SU-DHL-6 (cell line): ENCODE measurements around the gene ZNF579.

Experiments
- EZH2phosphoT487 ChIP-seq: fragments of 200-600 bp; sonication (generic), shearing (Covaris generic); conservative IDR thresholded peaks from 2 replicates; pipeline ENCODE4 v1.6.1; 2018; ENCODE audit warnings: mild to moderate bottlenecking, antibody characterized with exemption, low read length, moderate library complexity, mixed read lengths
- TF ChIP-seq, protein P1 (sequence below): fragments of 200-600 bp; sonication (generic); IDR thresholded peaks from one replicate; pipeline ENCODE4 v1.5.1; 2017; ENCODE audit warnings: antibody characterized with exemption, mild to moderate bottlenecking, low read length, moderate library complexity; ENCODE audit not compliant: insufficient read depth, poor library complexity, severe bottlenecking

DNA sequence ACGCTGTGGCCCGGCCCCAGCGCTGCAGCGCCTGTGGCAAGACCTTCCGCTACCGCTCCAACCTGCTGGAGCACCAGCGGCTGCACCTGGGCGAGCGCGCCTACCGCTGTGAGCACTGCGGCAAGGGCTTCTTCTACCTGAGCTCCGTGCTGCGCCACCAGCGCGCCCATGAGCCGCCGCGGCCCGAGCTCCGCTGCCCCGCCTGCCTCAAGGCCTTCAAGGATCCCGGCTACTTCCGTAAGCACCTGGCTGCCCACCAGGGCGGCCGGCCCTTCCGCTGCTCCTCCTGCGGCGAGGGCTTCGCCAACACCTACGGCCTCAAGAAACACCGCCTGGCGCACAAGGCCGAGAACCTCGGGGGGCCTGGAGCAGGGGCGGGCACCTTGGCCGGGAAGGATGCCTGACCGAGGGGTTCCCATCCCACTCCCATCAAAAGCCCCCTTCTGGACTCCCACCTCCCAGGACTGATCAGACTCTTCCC is 35.8 kb upstream of the ZNF579 start:
- TF ChIP-seq, protein P1, sequence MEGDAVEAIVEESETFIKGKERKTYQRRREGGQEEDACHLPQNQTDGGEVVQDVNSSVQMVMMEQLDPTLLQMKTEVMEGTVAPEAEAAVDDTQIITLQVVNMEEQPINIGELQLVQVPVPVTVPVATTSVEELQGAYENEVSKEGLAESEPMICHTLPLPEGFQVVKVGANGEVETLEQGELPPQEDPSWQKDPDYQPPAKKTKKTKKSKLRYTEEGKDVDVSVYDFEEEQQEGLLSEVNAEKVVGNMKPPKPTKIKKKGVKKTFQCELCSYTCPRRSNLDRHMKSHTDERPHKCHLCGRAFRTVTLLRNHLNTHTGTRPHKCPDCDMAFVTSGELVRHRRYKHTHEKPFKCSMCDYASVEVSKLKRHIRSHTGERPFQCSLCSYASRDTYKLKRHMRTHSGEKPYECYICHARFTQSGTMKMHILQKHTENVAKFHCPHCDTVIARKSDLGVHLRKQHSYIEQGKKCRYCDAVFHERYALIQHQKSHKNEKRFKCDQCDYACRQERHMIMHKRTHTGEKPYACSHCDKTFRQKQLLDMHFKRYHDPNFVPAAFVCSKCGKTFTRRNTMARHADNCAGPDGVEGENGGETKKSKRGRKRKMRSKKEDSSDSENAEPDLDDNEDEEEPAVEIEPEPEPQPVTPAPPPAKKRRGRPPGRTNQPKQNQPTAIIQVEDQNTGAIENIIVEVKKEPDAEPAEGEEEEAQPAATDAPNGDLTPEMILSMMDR, result no peak
- no peak for TF ChIP-seq EZH2phosphoT487
